GM21529 (cell line): ENCODE data around the gene FNIP2.
"Not testable (repeated sequence)": the region's sequence is repeated elsewhere in the genome, so short reads cannot be mapped to it uniquely, and the experiment has no call there.

Source experiments
- ATAC-seq: cut with Tn5 transposase; IDR thresholded peaks from one replicate; pipeline ENCODE4 v1.9.1; 2021; ENCODE audit not compliant: unreplicated experiment

The FNIP2 gene

DNA sequence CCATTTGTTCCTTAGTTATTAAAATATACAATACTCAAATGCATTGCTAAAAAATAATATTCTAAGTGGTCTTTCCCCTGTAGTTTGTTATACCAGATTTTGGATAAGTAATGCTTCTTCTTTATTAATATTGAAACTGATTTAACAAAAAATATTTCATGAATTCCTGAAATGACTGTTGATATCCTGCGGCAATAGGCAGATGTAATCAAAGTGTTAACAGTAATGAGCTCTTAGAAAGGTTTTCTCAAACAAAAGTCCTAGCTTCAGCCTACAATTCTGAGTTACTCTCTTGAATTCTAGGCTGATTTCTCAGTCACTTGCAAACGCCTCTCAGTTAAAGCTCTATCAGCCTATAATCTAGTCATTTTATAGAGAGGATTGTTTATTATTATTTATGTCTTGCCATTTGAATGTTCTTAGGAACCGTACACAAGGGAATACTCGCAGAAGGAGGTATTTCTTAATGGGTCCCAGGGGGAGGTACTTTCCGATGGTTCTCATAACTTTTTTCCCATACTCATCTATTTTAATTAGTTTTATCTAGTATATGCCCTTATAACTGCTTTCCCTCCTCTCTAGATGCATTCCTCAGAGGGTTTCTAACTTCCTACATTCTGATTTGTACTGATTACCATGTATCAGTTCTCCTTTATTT is 96.8 kb downstream of the FNIP2 start:
- ATAC-seq, result no peak

DNA sequence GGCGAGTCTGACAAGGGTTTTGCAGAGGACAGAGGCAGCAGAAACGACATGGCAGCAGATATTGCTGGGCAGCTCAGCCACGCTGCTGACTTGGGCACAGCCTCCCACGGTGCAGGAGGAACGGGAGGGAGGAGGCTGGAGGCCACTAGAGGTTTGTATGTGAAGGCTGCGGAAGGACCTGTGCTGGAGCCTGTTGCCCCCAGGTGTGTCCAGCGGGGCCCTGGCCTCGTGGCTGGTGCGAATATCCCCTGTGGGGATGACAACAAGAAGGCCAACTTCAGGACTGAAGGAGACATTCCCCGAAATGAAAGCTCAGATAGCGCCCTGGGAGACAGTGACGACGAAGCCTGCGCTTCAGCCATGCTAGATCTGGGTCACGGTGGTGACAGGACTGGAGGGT is 100.2 kb downstream of the FNIP2 start:
- no peak for ATAC-seq

- no peak for ATAC-seq
Observed at GRCh38 chr4:158869761-158870160, 100.9 kb downstream of the FNIP2 start.

DNA sequence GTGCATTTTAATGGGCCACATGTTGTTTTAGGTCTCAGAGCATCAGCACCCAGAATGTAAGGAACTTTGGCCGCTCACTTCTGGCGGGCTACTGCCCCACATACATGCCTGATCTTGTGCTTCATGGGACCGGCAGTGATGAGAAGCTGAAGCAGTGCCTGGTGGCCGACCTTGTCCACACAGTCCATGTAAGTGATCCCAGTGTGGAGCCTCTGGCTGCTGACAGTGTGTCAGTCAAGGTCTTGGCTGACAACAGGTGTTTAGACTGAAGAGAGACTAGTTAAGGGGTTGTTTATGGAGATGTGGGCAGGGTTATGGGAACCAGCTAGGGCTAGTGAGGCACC is 101.4 kb downstream of the FNIP2 start:
- no peak for ATAC-seq

- no peak for ATAC-seq
Observed at GRCh38 chr4:158870626-158871334, 102.0 kb downstream of the FNIP2 start.

GRCh38 chr4:158871335-158871724 is 102.5 kb downstream of the FNIP2 start:
- ATAC-seq, result no peak

DNA sequence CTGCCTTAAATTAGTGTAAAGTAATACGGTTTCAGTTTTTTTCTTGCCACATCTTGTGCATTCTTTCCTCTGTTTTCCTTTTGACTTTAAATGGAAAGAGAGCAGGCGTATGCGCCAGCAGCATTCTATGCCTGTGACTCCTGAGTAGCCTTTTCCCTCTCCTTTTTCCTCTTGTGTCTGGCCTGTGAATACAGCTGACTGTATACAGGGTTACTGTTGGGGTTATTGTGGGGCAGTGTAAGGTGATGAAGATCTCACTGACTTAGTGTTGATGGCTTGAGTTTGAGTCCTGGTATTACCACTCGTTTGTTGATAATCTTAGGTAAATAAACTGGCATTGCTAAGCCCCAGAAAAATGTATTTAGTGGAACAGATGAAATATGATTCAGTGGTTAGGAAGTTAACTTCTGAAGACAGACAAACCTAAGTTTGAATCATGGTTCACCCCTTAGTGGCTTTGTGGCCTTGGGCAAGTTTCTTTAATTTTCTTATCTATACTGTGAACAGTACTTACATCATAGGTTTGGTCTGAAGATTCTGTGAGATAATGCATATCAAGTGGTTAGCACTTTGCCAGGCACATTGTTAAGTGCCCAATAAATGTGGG is 105.1 kb downstream of the FNIP2 start:
- no peak for ATAC-seq

GRCh38 chr4:158875026-158875425 is 106.2 kb downstream of the FNIP2 start:
- no peak for ATAC-seq

DNA sequence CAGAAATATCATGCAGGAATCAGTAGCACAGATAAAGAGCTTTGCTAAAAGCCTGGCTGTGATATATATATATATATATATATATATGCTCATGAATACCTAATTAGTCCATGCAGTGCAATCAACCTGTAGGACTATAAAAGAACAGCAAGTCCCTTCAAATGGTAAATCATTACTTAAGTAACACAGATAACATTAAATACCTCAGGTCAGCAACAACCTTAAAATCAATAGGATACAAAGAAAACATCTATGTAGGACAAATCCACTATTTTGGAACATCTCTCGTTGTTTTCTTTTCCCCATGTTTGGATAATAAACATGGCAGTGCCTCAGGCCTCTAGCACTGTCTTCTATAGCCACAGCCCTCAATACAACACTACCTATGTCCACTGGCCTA is 106.6 kb downstream of the FNIP2 start:
- no peak for ATAC-seq

DNA sequence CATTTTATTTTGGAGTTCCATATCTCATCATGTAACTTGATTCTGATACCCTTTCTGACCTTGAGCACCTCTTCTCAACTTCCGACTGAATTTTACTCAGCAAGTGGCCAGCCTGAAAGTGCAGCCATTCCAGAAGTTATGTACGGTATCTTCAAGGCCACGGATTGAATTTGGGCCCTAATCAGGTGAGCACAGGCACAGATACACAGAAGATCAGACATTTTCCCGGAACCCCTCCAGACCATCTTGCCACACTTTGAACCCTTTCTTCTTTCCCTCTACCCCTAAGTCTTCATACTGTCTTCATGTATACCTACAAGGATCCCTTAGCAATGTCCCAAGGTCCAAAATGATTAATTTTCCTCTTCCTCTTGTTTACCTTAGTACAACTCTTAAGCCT is 108.2 kb downstream of the FNIP2 start:
- ATAC-seq, result no peak

DNA sequence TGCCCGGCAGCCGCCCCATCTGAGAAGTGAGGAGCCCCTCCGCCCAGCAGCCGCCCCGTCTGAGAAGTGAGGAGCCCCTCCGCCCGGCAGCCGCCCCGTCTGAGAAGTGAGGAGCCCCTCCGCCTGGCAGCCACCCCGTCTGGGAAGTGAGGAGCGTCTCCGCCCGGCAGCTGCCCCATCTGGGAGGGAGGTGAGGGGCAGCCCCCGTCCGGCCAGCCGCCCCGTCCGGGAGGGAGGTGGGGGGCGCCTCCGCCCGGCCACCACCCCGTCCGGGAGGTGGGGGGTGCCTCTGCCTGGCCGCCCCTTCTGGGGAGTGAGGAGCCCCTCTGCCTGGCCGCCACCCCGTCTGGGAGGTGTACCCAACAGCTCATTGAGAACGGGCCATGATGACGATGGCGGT is 113.3 kb downstream of the FNIP2 start:
- ATAC-seq, result not testable (repeated sequence)

- no peak for ATAC-seq
Observed at GRCh38 chr4:158884280-158884679, 115.5 kb downstream of the FNIP2 start.

DNA sequence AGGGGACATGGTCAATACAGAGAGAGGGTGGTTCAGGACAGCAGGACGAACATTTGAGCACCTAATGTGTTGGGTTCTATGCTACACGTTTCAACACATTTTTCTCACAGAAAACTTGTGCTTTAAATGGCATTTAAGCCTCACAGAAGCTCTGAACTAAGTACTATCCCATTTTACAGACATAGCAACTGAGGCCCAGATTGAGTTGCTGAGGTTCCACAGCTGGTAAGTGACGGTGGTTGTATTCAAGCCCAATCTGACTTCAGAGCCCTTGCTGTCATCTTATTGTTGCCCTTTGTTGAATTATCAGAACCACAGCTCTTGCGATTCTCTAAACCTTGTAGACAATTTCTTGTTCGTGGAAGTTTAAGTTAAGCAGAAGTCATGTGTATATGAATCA is 116.7 kb downstream of the FNIP2 start:
- no peak for ATAC-seq

DNA sequence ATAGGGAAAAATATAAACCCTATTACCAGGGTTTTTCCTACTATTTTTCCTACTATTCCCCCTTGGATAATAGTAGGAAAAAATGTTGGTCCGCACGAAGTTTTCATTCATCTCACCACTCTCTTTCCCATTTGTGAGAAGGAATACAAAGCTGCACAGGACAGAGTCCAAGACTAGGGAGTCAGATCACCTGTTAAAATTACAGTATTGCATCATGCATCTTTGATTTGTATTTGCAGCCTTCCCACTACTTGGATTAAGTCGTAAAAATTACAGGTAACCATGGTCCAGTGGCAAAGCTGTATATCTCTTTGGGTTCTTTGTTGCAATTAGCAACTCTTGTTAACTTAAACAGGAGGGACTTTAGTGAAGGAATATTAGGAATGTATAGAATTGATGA is 121.5 kb downstream of the FNIP2 start:
- ATAC-seq, result no peak

- no peak for ATAC-seq
Observed at GRCh38 chr4:158891256-158891655, 122.4 kb downstream of the FNIP2 start.

GRCh38 chr4:158894826-158895225 is 126.0 kb downstream of the FNIP2 start:
- ATAC-seq, result no peak

GRCh38 chr4:158895797-158896576 is 127.2 kb downstream of the FNIP2 start:
- ATAC-seq, result no peak

- ATAC-seq, result not testable (repeated sequence)
Observed at GRCh38 chr4:158896577-158897238, 127.9 kb downstream of the FNIP2 start.

- not testable (repeated sequence) for ATAC-seq
Observed at GRCh38 chr4:158900408-158900807, 131.6 kb downstream of the FNIP2 start.

DNA sequence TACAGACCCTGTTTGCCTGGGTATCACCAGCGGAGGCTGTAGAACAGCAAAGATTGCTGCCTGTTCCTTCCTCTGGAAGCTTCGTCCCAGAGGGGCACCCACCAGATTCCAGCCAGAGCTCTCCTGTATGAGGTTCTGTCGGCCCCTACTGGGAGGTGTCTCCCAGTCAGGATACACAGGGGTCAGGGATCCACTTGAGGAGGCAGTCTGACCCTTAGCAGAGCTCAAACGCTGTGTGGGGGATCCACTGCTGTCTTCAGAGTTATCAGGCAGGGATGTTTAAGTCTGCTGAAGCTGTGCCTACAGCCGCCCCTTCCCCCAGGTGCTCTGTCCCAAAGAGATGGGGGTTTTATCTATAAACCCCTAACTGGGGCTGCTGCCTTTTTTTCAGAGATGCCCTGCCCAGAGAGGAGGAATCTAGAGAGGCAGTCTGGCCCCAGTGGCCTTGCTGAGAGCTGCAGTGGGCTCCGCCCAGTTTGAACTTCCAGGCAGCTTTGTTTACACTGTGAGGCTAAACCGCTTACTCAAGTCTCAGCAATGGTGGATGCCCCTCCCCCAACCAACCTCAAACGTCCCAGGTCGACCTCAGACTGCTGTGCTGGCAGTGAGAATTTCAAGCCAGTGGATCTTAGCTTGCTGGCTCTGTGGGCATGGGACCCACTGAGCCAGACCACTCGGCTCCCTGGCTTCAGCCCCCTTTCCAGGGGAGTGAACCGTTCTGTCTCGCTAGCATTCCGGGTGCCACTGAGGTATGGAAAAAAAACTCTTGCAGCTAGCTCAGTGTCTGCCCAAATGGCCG is 133.7 kb downstream of the FNIP2 start:
- ATAC-seq, result not testable (repeated sequence)
